GM18951 (cell line): ENCODE results near the gene TMA7.

ENCODE experiments used
- POLR2A ChIP-seq: IDR thresholded peaks from 4 replicates; pipeline ENCODE4 v1.6.1; 2011; ENCODE audit warnings: mild to moderate bottlenecking; ENCODE audit not compliant: insufficient read length, insufficient read depth; ENCODE audit errors: extremely low read depth
- in situ Hi-C: fragments of 300-500 bp; cut with MboI; formaldehyde crosslinking; loops from one replicate; pipeline ENCODE4 v1.12.0; 2022; ENCODE audit warnings: low sequenced_read_pairs, mixed read lengths, inconsistent platforms; ENCODE audit not compliant: unreplicated experiment

The TMA7 gene

GRCh38 chr3:48412375-48413001 lies 27.6 kb upstream of the TMA7 start:
- no peak for TF ChIP-seq POLR2A
- in situ Hi-C loops = no loop called here

GRCh38 chr3:48413086-48413485 lies 27.0 kb upstream of the TMA7 start:
- in situ Hi-C loops = no loop called here
- no peak for TF ChIP-seq POLR2A

- TF ChIP-seq POLR2A = no peak
- in situ Hi-C loops = no loop called here
Observed at GRCh38 chr3:48413611-48414010, 26.4 kb upstream of the TMA7 start.

- in situ Hi-C loops = no loop called here
- no peak for TF ChIP-seq POLR2A
Observed at GRCh38 chr3:48414376-48415250, 25.4 kb upstream of the TMA7 start.

- no peak for TF ChIP-seq POLR2A
- in situ Hi-C loops = no loop called here
Observed at GRCh38 chr3:48415251-48415953, 24.7 kb upstream of the TMA7 start.

GRCh38 chr3:48416091-48416505 lies 24.0 kb upstream of the TMA7 start:
- no peak for TF ChIP-seq POLR2A
- in situ Hi-C loops = no loop called here

GRCh38 chr3:48416546-48416945 lies 23.5 kb upstream of the TMA7 start:
- in situ Hi-C loops = no loop called here
- TF ChIP-seq POLR2A = no peak

- in situ Hi-C loops = no loop called here
- TF ChIP-seq POLR2A = no peak
Observed at GRCh38 chr3:48417529-48418108, 22.4 kb upstream of the TMA7 start.

GRCh38 chr3:48418140-48418539 lies 21.9 kb upstream of the TMA7 start:
- TF ChIP-seq POLR2A = no peak
- in situ Hi-C loops = no loop called here

- no peak for TF ChIP-seq POLR2A
- in situ Hi-C loops = no loop called here
Observed at GRCh38 chr3:48418651-48419050, 21.4 kb upstream of the TMA7 start.

- in situ Hi-C loops = no loop called here
- no peak for TF ChIP-seq POLR2A
Observed at GRCh38 chr3:48419149-48419548, 20.9 kb upstream of the TMA7 start.

GRCh38 chr3:48419597-48419996 lies 20.5 kb upstream of the TMA7 start:
- in situ Hi-C loops = no loop called here
- no peak for TF ChIP-seq POLR2A

GRCh38 chr3:48420561-48420960 lies 19.5 kb upstream of the TMA7 start:
- no peak for TF ChIP-seq POLR2A
- in situ Hi-C loops = no loop called here

GRCh38 chr3:48422272-48422671 lies 17.8 kb upstream of the TMA7 start:
- no peak for TF ChIP-seq POLR2A
- in situ Hi-C loops = no loop called here

- TF ChIP-seq POLR2A = no peak
- in situ Hi-C loops = no loop called here
Observed at GRCh38 chr3:48422681-48423080, 17.4 kb upstream of the TMA7 start.
